D341Med (cell line): Measurements from ENCODE around the gene TMEM120B.

Source experiments
- DNase-seq: peaks from one replicate; pipeline ENCODE4 v3.0.0; 2012; ENCODE audit warnings: low spot score

The TMEM120B gene

GRCh38 chr12:121792607-121793439 is 80.3 kb downstream of the TMEM120B start:
- DNase-seq, result no peak

DNA sequence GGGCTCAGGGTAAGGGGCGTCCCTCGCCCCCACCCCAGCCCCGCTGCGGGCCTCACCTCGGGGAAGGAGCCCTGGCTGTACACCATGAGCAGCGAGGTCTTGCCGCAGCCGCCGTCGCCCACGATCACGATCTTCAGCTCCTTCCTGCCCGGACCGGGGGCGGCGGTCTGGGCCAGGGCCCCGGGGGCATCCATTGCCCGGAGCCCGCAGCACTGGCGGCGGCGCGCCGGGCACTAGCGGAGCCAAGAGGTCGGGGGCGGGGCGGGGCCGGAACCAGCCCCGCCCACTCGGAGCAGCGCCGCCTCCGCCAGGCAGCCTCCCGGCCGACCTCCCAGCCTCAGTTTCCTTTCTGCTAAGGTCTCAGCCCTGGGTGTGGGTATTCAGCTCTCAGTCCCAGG is 80.9 kb downstream of the TMEM120B start, which contains the start of gene RHOF:
Gene RHOF, minus strand, starts transcription at position 249 of the 398 bp plus-strand sequence. Its CDS starts 55 bp downstream, at position 194.
- DNase-seq, result no peak

GRCh38 chr12:121793838-121794533 is 81.4 kb downstream of the TMEM120B start:
- DNase-seq, result peak; percentile 92

- peak; percentile 54 for DNase-seq
Measured at GRCh38 chr12:121794534-121795033, 82.0 kb downstream of the TMEM120B start.

GRCh38 chr12:121795034-121795968 is 82.7 kb downstream of the TMEM120B start:
- DNase-seq, result peak; percentile 81

DNA sequence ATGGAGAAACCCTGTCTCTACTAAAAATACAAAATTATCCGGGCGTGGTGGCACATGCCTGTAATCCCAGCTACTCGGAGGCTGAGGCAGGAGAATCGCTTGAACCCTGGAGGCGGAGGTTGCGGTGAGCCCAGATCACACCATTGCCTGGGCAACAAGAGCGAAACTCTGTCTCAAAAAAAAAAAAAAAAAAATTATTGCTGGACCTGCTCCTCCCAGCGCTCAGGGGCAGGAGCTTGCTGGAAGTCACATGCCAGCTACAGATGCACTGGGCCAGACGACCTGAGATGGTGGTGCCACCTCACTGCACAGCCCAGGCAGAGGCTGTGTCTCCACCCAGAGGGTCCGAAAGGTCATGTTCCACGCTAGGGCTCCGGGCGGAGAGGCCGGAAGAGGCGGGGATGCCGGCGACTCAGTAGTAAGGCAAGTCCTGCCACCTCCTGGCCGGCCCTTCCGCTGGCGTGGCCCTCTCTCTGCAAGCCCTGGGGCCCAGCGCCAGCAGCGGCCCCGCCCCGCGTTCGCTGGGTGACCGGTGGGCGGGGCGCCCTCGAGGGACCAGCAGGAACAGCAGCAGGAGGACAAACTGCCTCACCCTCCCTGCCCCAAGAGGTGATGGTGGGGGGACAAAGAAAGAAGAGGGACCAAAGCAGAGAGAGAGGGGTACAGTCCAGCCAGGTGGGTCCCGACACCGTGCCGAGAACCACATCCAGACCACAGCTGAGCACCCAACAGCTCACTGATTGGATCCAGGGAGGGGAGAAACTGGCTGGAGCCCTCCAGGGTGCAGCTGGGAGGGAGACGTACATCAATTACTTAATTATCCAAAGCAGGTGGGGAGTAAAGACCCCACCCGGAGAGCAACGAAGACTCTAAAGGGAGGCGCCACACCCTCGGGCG is 84.6 kb downstream of the TMEM120B start:
- peak; percentile 71 for DNase-seq

DNA sequence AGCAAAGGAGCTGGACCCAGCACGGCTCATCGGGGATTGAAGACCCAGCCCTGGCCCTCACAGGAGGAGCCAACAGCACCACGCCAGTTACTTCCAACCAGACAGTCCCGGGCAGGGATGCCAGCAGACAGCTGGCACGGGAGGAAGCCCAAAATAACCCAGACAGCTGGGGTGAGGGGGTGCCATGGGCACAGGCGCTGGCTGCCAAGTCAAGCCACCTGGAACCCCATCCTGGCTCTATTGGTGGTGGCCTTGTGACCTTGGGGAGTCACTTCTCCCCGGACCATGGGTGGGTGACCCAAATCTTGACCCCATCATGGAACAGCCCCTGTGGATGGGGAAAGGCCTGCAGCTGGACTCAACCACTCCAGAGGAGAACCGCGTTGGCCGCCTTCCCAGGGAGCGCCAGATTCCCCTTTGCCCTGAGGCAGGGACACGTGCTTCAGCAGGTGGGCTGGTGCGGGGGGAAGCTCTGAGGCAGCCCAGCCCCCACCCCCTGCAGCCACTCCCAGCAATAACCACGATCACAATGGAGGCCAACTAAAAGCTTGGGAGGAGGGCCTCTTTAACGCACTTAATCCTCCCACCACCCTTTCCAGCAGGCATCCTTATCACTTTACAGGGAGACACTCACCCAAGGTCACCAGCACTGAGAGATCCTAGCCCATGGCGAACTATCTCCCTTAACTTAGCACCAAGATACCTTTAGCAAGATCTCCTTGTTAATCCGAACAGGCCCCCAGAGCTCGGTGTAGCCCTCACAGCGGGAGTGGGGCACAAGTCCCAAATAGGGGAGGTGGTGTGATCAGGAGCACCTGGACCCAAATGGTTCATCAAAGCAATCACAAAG is 85.6 kb downstream of the TMEM120B start:
- DNase-seq, result peak; percentile 74

GRCh38 chr12:121798787-121799155 is 86.2 kb downstream of the TMEM120B start:
- DNase-seq, result no peak

DNA sequence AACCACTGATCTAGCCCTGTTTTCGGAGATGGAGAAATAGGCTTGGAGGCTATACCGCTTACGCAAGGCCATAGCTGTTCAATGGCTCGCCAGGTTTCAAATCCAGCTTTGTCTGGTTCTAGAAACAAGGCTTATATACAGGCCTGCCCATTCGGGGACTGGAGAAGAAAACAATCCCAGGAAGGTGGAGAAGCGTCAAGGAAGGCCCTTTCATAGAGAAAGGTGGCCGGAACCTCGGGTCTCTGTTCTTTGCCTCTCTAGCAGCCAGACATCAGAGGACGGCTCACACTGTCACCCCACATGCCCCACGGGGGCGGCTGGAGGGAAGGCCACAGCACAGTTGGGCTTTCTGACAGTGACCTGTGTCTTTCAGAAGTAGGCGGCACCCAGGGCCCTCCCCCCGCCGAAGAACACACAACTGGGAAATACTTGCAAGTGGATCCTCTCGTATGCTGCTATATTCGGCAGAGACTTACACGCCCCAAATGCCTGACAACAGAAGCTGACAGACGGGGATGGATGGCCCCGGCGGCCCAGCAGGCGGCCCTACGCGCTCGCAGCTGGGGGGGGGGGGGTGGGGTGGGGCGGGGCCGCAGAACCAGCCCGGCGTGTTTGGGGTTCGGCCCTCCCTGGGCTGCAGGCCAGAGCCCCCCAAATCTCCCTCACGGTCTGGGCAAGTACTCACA is 86.7 kb downstream of the TMEM120B start:
- peak; percentile 78 for DNase-seq

DNA sequence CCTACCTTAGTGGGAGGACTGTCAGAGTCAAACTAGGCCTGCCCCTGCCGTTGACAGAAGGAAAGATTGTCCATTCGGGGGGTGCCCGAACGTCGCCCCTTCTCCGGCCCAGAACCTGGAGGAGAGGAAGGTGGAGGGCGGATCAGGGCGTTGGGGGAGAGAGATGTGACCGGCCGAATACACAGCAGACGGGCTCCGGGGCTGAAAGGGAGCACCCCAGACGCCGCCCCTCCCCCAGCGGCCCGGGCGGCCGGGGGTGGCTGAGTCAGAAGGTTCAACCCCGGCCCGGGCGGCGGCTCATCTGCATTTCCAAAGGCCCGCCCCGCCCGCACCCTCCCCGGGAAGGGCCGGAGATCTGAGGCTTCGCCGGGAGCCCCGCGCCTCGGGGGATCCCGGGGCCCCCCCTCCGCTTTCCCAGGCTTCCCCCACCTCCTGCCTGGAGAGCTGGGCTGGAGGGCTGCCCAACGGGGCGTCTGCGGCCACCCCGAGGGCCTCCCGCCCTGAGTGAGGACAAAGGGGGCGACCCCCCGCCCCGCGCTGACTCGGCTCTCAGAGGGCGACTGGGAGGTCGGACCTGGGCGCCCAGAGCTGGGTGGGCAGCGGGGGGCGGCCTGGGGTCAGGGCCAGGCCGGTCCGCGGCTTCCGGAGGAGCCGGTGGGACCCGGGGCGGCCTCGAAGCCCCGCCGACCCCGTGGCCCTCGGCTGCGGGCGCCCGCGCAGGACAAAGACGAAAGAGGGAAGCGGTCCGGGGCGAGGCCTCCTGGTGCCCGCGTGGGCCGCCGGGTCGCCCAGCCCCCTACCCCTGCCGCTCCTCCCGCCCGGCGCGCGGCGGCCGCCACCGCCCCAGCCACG is 87.5 kb downstream of the TMEM120B start:
- DNase-seq, result peak; percentile 74

DNA sequence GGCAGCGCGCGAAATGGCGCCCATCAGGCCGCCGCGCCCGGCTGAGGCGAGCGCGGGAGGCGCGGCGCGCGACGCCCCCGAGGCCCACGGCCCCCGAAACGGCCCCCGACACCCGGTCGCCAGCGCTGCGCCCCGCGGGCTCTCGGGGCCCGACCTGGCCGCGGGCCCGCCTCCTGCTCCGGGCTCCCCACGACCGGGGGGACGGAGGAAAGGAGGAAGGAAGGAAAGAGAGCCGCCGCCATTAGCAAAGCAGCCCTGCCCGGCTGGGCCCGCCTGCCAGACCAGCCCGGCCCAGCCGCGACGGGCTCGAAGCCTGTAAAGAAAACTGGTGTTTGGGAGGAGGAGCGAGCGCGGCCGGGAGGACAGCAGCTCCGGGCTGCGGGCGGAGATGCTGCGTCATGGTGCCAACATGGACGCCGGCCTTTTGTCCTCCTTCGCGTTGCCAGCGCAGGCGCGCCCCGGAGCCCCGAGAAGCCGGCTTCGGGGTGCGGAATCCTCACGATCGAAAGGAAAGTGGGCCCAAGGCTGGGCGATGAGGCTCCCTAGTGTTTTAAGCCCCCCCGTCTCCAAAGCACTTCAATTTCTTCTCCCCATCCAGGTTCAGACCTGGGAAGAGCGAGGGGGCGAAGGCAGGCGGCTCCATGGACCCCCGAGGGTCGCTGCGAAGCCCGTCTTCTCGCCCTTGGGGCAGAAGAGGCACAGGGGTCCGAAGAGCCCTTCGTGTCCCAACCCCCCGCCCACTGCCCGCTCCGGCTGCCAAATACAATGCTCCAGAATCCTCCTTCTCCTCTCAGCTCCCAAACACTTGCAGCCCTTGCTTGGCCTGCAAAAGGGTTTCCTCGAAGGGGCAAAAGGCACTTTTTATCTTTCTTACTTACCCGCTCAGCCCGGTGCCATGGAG is 88.4 kb downstream of the TMEM120B start:
- peak; percentile 52 for DNase-seq

GRCh38 chr12:121801595-121802484 is 89.3 kb downstream of the TMEM120B start:
- DNase-seq, result no peak

GRCh38 chr12:121802485-121802842 is 89.9 kb downstream of the TMEM120B start:
- no peak for DNase-seq

- DNase-seq, result peak; percentile 93
Measured at GRCh38 chr12:121802843-121803698, 90.5 kb downstream of the TMEM120B start.

DNA sequence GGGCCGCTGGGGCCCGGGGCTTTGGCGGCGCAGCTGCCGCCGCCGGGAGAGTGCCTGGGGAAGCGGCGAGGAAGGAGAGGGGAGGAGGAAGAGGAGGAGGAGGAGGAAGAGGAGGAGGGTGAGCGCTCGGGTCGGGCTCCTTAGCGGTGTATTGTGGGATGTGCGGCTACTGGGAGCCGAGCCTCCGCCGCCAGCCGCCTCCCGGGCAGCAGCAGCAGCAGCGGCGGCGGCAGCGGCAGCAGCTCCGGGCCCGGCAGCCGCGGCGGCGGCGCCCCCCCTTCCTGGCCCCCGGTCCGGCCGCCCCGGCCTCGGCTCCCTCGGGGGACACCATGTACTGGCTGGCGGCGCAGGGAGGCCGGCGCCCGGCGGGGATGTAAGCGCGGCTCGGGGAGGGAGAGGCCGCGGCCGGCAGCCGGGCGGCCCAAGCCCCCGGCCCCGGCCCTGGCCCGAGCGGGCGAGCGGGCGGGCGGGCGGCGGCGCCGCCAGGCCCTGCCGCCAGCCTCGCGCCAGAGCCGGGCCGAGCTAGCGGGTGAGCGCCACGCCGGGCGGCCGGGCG is 91.4 kb downstream of the TMEM120B start, which contains the start of gene SETD1B:
Gene SETD1B, plus strand, starts transcription at position 149 of the 556 bp plus-strand sequence. CDS start 729 bp downstream, outside the sequence.
- peak; percentile 66 for DNase-seq
